Tibial nerve (tissue), 4 donors: Measurements from ENCODE around the gene BTBD9.

Experiments used
- CTCF ChIP-seq, 5 experiments: fragments of 200-600 bp in 3 of 5; fragments of 450-650 bp in 2 of 5; sonication (generic) in 3 of 5; IDR thresholded peaks; one replicate each; pipeline ENCODE4 v1.5.1; 2016 to 2019; ENCODE audit warnings: antibody characterized with exemption in 5 of 5, mild to moderate bottlenecking in 3 of 5, moderate library complexity in 2 of 5
- EP300 ChIP-seq, 2 donors: sonication (generic); formaldehyde crosslinking; IDR thresholded peaks; one replicate each; pipeline ENCODE4 v1.6.1; 2017; ENCODE audit warnings: antibody characterized with exemption in 2 of 2, mild to moderate bottlenecking in 1 of 2
- POLR2A ChIP-seq, 2 donors: fragments of 450-650 bp; IDR thresholded peaks; one replicate each; pipeline ENCODE4 v1.6.1; 2017; ENCODE audit warnings: antibody characterized with exemption in 2 of 2, mild to moderate bottlenecking in 2 of 2, moderate library complexity in 2 of 2

DNA sequence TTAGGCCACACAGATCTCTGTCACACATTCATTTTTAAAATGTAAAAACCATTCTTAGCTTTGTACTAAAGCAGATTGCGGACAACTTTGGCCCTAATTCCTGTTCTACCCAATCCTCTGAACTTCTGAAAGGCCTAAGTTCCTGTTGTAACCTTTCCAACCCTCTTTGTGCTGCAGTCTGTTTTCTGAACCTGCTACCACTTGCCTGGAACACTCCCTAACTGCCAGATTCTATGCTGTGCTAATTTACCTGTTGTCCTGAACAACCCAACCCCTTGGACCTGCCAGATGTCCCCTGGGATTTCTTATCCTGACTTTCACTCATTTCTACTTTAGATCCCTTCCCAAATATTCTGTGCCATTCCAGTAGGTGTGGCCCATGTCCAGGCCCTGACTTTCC, 421.5 kb downstream of the BTBD9 start:
- TF ChIP-seq POLR2A (IDR thresholded peaks at IDR 0.05) = no peak
- no peak for TF ChIP-seq CTCF (IDR thresholded peaks at IDR 0.05)
- TF ChIP-seq EP300 (IDR thresholded peaks at IDR 0.05) = no peak
